Stimulated activated CD8-positive, alpha-beta memory T cell treated with anti-CD3 and anti-CD28 coated beads, Interleukin-12 subunit alpha, Interleukin-12 subunit beta, amount 100 ng/mL, for 24 hours (primary cell): ENCODE measurements around the gene SULT1C4.
"Not testable (repeated sequence)": the region's sequence is repeated elsewhere in the genome, so short reads cannot be mapped to it uniquely, and the experiment has no call there.

ENCODE experiments used
- DNase-seq: peaks from one replicate; pipeline ENCODE4 v3.0.0-alpha.2; 2020; ENCODE audit errors: extremely low read depth

SULT1C4 gene

DNA sequence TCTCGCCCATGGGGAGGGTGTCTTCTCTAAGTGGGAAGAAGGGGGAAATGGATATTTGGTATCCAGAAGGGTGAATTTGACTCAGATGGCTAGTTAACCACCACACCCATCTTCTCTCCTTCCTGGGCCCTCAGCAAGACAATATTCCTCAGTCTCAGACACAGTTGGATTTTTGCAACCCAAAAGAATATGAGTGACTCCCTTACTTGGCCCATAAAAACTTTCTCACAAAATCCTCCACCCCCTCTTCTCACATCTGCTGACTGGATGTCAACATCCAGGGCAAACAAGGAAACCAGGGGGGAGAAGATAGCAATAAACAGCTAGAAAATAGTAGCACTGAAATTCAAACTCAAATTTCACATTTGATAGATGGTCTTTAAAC lies 35.9 kb downstream of the SULT1C4 start:
- no peak for DNase-seq

GRCh38 chr2:108414256-108414876 lies 36.6 kb downstream of the SULT1C4 start:
- no peak for DNase-seq

- DNase-seq, result no peak
Measured at GRCh38 chr2:108414945-108415344, 37.2 kb downstream of the SULT1C4 start.

GRCh38 chr2:108417254-108417653 lies 39.5 kb downstream of the SULT1C4 start:
- no peak for DNase-seq

- DNase-seq, result no peak
Measured at GRCh38 chr2:108418416-108418815, 40.7 kb downstream of the SULT1C4 start.

DNA sequence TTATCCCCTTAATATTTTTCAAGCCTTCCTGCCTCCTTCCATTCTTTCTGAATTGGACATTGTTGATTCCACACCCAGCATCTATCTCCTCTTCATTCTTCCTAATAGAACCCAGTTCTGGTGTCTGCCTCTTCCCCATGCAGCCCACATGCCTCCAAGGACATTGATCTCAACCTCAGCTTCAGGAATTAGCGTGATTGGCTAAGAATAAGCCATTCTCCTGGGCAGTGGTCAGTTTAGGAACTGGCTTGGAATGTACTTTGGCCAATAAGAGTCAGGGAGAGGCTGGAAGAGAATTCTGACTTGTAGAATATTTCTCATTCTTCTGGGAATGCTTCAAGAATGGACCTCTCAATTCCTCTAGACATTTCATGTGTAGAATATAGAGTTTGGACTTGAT lies 45.3 kb downstream of the SULT1C4 start:
- DNase-seq, result no peak

GRCh38 chr2:108423502-108424251 lies 45.9 kb downstream of the SULT1C4 start:
- no peak for DNase-seq

- DNase-seq, result no peak
Measured at GRCh38 chr2:108428286-108429009, 50.7 kb downstream of the SULT1C4 start.

- not testable (repeated sequence) for DNase-seq
Measured at GRCh38 chr2:108435578-108435977, 57.8 kb downstream of the SULT1C4 start.

DNA sequence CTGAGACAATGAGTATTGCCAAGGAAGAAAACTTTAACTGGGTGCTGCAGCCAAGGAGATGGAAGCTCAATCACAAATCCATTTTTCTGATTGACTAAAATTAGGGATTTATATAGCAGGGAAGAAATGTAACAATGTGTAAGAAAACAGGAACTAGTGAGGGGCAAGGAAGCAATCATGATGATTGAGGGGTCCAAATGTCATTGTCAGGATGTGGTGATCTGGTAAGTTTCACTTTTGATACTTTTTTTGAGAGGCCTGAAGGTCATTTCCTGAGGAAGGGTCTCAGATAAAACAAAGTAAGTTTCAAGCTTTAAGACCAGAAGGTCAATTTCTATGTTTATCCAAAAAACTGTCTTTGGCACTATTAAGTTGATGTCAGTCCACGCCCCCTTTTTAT lies 59.2 kb downstream of the SULT1C4 start:
- no peak for DNase-seq
